Naive thymus-derived CD4-positive, alpha-beta T cell (primary cell): ENCODE data around the gene TMEM245. TPM values are rescaled to one million over a fixed set of nuclear protein-coding genes. Genes with fewer than 3 reads are reported as not detected.

ENCODE experiments used
- ATAC-seq: fragments of 150-1000 bp; cut with Tn5 transposase; 2 replicates; pipeline ENCODE4 v1.10.0; 2021; ENCODE audit warnings: mild to moderate bottlenecking, moderate library complexity
- CTCF ChIA-PET: fragments of 350-600 bp; sonication (Branson Sonifier 250); formaldehyde crosslinking; loops from one replicate; lab custom pipeline; 2021; ENCODE audit warnings: antibody characterized with exemption; lab: Charles Lee
- POLR2A ChIA-PET: fragments of 350-600 bp; sonication (Branson Sonifier 250); formaldehyde crosslinking; loops from one replicate; lab custom pipeline; 2021; ENCODE audit warnings: antibody characterized with exemption, inconsistent platforms; lab: Charles Lee
- DNase-seq, 9 donors: peaks; one replicate each; pipeline versions ENCODE4 v3.0.0 to v3.0.0-alpha.2; 2020 to 2022; ENCODE audit warnings: mixed read lengths in 1 of 9
- H3K27ac ChIP-seq: one replicate; pipeline ENCODE4 v1.7.0; 2013; ENCODE audit warnings: mild to moderate bottlenecking, low read depth, low read length, moderate library complexity
- H3K27me3 ChIP-seq, 2 donors: one replicate each; pipeline ENCODE4 v1.7.0; 2013; ENCODE audit warnings: low read length in 2 of 2, mild to moderate bottlenecking in 2 of 2, moderate library complexity in 2 of 2; ENCODE audit not compliant: control insufficient read depth in 2 of 2, insufficient read depth in 2 of 2
- H3K36me3 ChIP-seq, 3 experiments: 1 replicate in 2 of 3; 2 replicates in 1 of 3; pipeline ENCODE4 v1.7.0; 2013; ENCODE audit warnings: low read length in 3 of 3, mild to moderate bottlenecking in 3 of 3, moderate library complexity in 1 of 3; ENCODE audit not compliant: insufficient read depth in 3 of 3, control insufficient read depth in 2 of 3
- H3K4me1 ChIP-seq, 2 donors: one replicate each; pipeline ENCODE4 v1.7.0; 2013; ENCODE audit warnings: low read length in 2 of 2, mild to moderate bottlenecking in 2 of 2, moderate library complexity in 1 of 2; ENCODE audit not compliant: control insufficient read depth in 2 of 2, insufficient read depth in 2 of 2
- H3K4me3 ChIP-seq: 2 replicates; pipeline ENCODE4 v1.7.0; 2013; ENCODE audit warnings: mild to moderate bottlenecking, low read length
- H3K9me3 ChIP-seq, 3 experiments: 1 replicate in 2 of 3; 2 replicates in 1 of 3; pipeline ENCODE4 v1.7.0; 2013; ENCODE audit warnings: low read length in 3 of 3; ENCODE audit not compliant: control insufficient read depth in 2 of 3
- H3K27ac Mint-ChIP-seq, 9 donors: one replicate each; pipeline ENCODE4 v1.8.0; 2020 to 2022; ENCODE audit warnings: mixed read lengths in 9 of 9, mild to moderate bottlenecking in 8 of 9, moderate library complexity in 5 of 9, inconsistent platforms in 2 of 9
- H3K27me3 Mint-ChIP-seq, 5 donors: one replicate each; pipeline ENCODE4 v1.8.0; 2021 to 2022; ENCODE audit warnings: mixed read lengths in 5 of 5, mild to moderate bottlenecking in 1 of 5
- H3K36me3 Mint-ChIP-seq, 5 donors: one replicate each; pipeline ENCODE4 v1.8.0; 2020 to 2022; ENCODE audit warnings: mixed read lengths in 5 of 5, mild to moderate bottlenecking in 3 of 5, inconsistent platforms in 1 of 5
- H3K4me1 Mint-ChIP-seq, 7 donors: one replicate each; pipeline ENCODE4 v1.8.0; 2020 to 2022; ENCODE audit warnings: mixed read lengths in 7 of 7, mild to moderate bottlenecking in 3 of 7, inconsistent platforms in 1 of 7
- H3K4me3 Mint-ChIP-seq, 10 donors: one replicate each; pipeline ENCODE4 v1.8.0; 2020 to 2022; ENCODE audit warnings: mild to moderate bottlenecking in 10 of 10, mixed read lengths in 10 of 10, moderate library complexity in 6 of 10, inconsistent platforms in 2 of 10
- H3K9me3 Mint-ChIP-seq, 11 donors: one replicate each; pipeline ENCODE4 v1.8.0; 2020 to 2022; ENCODE audit warnings: mixed read lengths in 11 of 11, mild to moderate bottlenecking in 4 of 11, inconsistent platforms in 1 of 11, moderate library complexity in 1 of 11
- intact Hi-C, 2 donors: fragments of 100-400 bp; cut with micrococcal nuclease; formaldehyde crosslinking; loops; one replicate each; pipeline ENCODE4 v1.15.1; 2023
- polyA plus RNA-seq, 2 donors: library from polyadenylated mRNA; unstranded; fragments of 300-500 nt; fragmentation: Illumina TruSeq; gene quantifications; one replicate each; pipeline ENCODE4 v1.2.3, GENCODE V29; 2021
- total RNA-seq, 6 experiments: library from RNA in 5 of 6; stranded (reverse) in 5 of 6; gene quantifications; 1 replicate in 5 of 6; 2 replicates in 1 of 6; pipeline ENCODE4 v1.2.3 and lab custom pipeline; 2021 to 2026

The TMEM245 gene
- total and polyA plus RNA-seq, 7 experiments from 2014 or later, result 25.5 to 76.7 (median 29.2) TPM

DNA sequence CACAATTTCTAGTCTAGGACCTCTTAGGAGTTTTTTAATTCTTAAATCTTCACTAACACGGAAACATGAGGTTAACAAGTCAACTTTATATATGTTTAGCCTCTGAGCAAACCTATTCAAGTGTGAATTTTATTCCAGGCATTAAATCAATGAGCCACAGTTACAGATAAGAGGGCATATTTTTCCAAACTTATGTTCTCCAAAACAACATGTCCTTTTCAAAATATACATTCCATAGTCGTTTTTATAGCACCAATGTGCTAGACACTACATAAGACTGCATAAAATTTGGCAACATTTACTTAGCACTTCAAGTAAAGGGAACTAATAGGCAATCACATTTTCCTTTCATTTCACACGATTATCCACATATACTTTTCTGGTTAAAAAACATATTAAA lies 6.5 kb downstream of the TMEM245 start:
- H3K9me3 Mint-ChIP-seq, result no peaks in the 10 kb centered on the region
- no peaks in the 10 kb centered on the region for H3K27me3 Mint-ChIP-seq
- ChIA-PET POLR2A (no interaction called here), CTCF (no interaction called here)
- no peak overlapping the region for H3K4me3 ChIP-seq
- peaks cover 65 to 98% (median 96%) of the 10 kb centered on the region in 7 donors for H3K4me1 Mint-ChIP-seq
- peaks cover 28 to 68% of the 10 kb centered on the region in 2 donors for H3K4me1 ChIP-seq
- no peaks in the 10 kb centered on the region for H3K36me3 ChIP-seq
- DNase-seq (no peak), ATAC-seq (no peak)
- no peak overlapping the region for H3K27ac ChIP-seq
- H3K9me3 ChIP-seq, result no peaks in the 10 kb centered on the region
- H3K4me3 Mint-ChIP-seq, result peak overlapping the region in 7 of 10 donors; percentile 6 to 68 (median 45)
- intact Hi-C loops, result loop anchor here in 1 of 2 donors (10.0 kb wide), 3 partner anchors 782 to 1828 kb away; partner anchors contain the start of gene RAD23B
- peak overlapping the region in 8 of 9 donors; percentile 62 to 98 (median 80) for H3K27ac Mint-ChIP-seq
- H3K36me3 Mint-ChIP-seq, result peaks cover 0 to 19% (median 12%) of the 10 kb centered on the region in 5 donors
- H3K27me3 ChIP-seq, result no peaks in the 10 kb centered on the region

DNA sequence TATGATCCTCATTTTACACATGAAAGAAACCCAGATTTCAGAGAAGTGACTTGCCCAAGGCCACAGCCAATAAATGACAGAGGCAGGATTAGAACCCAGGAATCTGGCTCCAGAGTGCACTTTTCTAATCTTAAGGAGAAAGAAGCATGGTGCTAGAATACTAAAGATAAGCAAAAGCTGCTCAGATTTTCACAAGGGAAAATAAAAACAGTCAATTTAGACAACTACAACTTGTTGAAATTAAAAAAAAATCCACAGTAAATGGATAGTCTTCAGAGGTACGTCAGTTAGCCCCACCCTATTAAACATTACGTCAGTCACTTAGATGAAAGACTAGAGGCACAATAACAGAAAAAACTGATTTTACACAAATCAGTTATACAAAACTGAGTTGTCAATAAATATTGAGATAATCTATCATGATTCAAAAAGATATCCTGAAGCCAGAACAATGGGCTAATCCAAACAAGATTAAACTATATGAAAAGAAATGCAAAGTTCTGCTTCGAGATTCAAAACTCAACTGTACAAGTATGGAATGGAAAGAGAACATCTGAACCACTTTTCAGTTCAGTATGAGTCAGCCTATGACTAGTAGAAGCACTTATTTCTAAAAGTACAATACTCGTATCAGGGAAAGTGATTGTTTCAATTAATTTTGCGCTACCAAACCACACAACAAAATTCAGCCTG lies 9.3 kb downstream of the TMEM245 start:
- peak overlapping the region; percentile 18 to 87 (median 69) for H3K4me3 Mint-ChIP-seq
- H3K27ac ChIP-seq, result peak overlapping the region; percentile 77
- ChIA-PET CTCF (no interaction called here), POLR2A (interaction anchor here (0.6 to 3.5 kb wide), 4 partner anchors 9 to 27 kb away, joined by 3 to 34 read pairs (median 5); partner anchors contain the start of gene TMEM245)
- H3K4me1 ChIP-seq, result peaks cover 18 to 52% of the 10 kb centered on the region in 2 donors
- H3K36me3 ChIP-seq, result peaks cover 0 to 3% (median 2%) of the 10 kb centered on the region in 3 experiments
- DNase-seq (peak in 7 of 9 donors; percentile 46 to 73 (median 63)), ATAC-seq (peak; percentile 88)
- peak overlapping the region; percentile 28 for H3K4me3 ChIP-seq
- no peaks in the 10 kb centered on the region for H3K27me3 Mint-ChIP-seq
- peak overlapping the region; percentile 84 to 98 (median 94) for H3K27ac Mint-ChIP-seq
- H3K36me3 Mint-ChIP-seq, result peaks cover 0 to 14% (median 5%) of the 10 kb centered on the region in 5 donors
- no peaks in the 10 kb centered on the region for H3K27me3 ChIP-seq
- peaks cover 60 to 90% (median 89%) of the 10 kb centered on the region in 7 donors for H3K4me1 Mint-ChIP-seq
- H3K9me3 Mint-ChIP-seq, result no peaks in the 10 kb centered on the region
- intact Hi-C loops, result loop anchor here (1.0 to 10.0 kb wide), 6 partner anchors 8 to 1826 kb away; partner anchors contain the start of genes TMEM245 (in 2 of the 2) and RAD23B (in 1 of the 2)
- H3K9me3 ChIP-seq, result no peaks in the 10 kb centered on the region

DNA sequence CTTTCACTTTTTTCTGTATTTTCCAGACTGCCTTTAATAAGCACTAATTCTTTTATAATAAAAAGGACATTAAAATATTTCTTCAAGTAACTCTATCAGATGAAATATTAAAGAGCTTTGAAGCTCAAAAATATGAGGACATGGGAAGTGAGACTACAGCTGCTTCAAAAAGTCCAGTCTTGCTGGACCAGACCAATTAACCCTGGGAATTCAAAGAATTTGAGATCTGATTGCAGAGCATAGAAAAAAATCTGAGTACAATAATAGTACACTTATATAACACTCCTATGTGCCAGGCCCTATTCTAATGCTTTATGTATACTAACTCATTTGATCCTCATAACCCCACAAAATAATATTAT lies 9.8 kb downstream of the TMEM245 start:
- Histone ChIP-seq H3K9me3 (no peaks in the 10 kb centered on the region), H3K27ac (peak overlapping the region; percentile 77), H3K4me1 (peaks cover 18 to 52% of the 10 kb centered on the region in 2 donors), H3K36me3 (peaks cover 0 to 8% (median 7%) of the 10 kb centered on the region in 3 experiments), H3K4me3 (no peak overlapping the region), H3K27me3 (no peaks in the 10 kb centered on the region)
- H3K36me3 Mint-ChIP-seq, result peaks cover 0 to 19% (median 10%) of the 10 kb centered on the region in 5 donors
- no peak for DNase-seq
- H3K9me3 Mint-ChIP-seq, result no peaks in the 10 kb centered on the region
- ATAC-seq, result no peak
- ChIA-PET CTCF (interaction anchor here (1.3 kb wide), 1 partner anchor 9 kb away, joined by 4 read pairs; no protein-coding TSS in a partner anchor), POLR2A (interaction anchor here (1.0 to 3.5 kb wide), 3 partner anchors 9 to 13 kb away, joined by 7 to 34 read pairs (median 11); partner anchors contain the start of gene TMEM245)
- H3K4me3 Mint-ChIP-seq, result peak overlapping the region in 9 of 10 donors; percentile 53 to 87 (median 70)
- intact Hi-C loops, result loop anchor here (1.0 to 10.0 kb wide), 6 partner anchors 8 to 1825 kb away; partner anchors contain the start of genes TMEM245 (in 2 of the 2) and RAD23B (in 1 of the 2)
- peaks cover 58 to 87% (median 84%) of the 10 kb centered on the region in 7 donors for H3K4me1 Mint-ChIP-seq
- H3K27ac Mint-ChIP-seq, result peak overlapping the region; percentile 84 to 98 (median 94)
- no peaks in the 10 kb centered on the region for H3K27me3 Mint-ChIP-seq

DNA sequence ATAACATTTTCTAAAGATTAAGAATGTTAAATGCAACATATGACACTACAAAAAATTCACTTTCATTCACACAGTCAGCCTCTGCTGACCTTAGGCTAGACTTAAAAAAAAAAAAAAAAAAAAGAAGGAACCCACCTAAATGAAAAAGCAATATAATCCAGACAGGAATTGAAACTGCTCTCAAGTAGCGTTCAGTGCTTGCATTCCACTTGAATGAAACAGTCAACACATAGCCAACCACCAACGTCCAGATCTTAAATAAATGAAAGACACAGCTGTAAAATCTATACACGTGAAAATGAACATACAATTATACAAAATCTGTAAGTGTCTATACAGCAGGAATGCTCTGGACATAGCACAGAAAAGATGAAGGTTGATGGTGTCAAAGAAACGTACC lies 11.4 kb downstream of the TMEM245 start:
- peaks cover 1 to 9% (median 3%) of the 10 kb centered on the region in 11 donors for H3K9me3 Mint-ChIP-seq
- DNase-seq (no peak), ATAC-seq (no peak)
- H3K27me3 Mint-ChIP-seq, result no peaks in the 10 kb centered on the region
- intact Hi-C loops, result no loop called here
- ChIA-PET CTCF (interaction anchor here (1.2 kb wide), 1 partner anchor 11 kb away, joined by 5 read pairs; no protein-coding TSS in a partner anchor), POLR2A (interaction anchor here (0.6 to 3.5 kb wide), 4 partner anchors 11 to 1809 kb away, joined by 3 to 34 read pairs (median 7); partner anchors contain the start of gene TMEM245)
- Histone ChIP-seq H3K4me1 (peaks cover 14 to 41% of the 10 kb centered on the region in 2 donors), H3K9me3 (peaks cover 0 to 1% (median 0%) of the 10 kb centered on the region in 3 experiments), H3K4me3 (no peak overlapping the region), H3K36me3 (peaks cover 0 to 13% (median 7%) of the 10 kb centered on the region in 3 experiments), H3K27ac (peak overlapping the region; percentile 77), H3K27me3 (no peaks in the 10 kb centered on the region)
- peak overlapping the region in 8 of 9 donors; percentile 82 to 98 (median 89) for H3K27ac Mint-ChIP-seq
- peaks cover 48 to 81% (median 78%) of the 10 kb centered on the region in 7 donors for H3K4me1 Mint-ChIP-seq
- H3K36me3 Mint-ChIP-seq, result peaks cover 8 to 28% (median 17%) of the 10 kb centered on the region in 5 donors
- peak overlapping the region in 8 of 10 donors; percentile 33 to 74 (median 64) for H3K4me3 Mint-ChIP-seq

DNA sequence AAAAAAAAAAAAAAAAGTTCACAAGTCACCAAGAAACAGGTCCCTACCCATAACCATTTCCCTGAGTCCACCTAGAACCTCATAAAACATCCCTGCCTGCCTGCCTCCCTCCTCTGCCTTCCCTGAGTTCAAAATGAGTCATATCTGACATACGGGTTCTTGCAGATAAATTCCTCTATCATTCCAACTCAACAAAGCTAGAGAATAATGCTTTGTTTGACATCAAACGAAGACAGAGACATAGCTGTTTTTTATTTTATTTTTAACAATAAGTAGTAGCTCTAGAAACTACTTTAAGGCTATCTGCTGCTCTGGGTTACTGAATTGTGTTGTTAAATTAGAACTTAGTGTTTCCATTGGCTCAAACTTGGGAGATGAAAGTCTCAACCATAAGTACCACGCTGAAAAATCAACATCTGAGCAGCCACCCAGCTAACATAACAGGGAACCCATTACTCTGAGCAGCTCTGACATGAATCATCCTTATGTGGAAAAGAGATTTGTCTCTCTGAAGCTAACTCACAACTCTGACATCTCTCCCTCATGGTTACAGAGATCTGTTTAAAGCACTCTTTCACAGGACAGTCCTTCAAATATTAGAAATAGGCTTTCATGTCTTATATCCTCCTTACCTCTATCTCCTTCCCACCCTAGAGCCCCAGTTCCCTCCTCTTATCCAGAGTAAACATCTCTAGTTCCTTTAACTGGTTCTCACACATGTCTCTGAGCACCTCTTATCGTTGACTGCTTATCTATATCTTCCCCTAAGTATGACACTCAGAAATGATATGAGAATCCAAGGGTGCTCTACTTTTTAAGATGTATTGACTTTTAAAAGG lies 12.1 kb downstream of the TMEM245 start:
- ATAC-seq (peak; percentile 52), DNase-seq (peak in 1 of 9 donors; percentile 35)
- Histone ChIP-seq H3K9me3 (peaks cover 0 to 6% (median 0%) of the 10 kb centered on the region in 3 experiments), H3K4me1 (peaks cover 13 to 39% of the 10 kb centered on the region in 2 donors), H3K36me3 (peaks cover 0 to 13% (median 7%) of the 10 kb centered on the region in 3 experiments), H3K27ac (peak overlapping the region; percentile 77), H3K4me3 (no peak overlapping the region), H3K27me3 (no peaks in the 10 kb centered on the region)
- Mint-ChIP-seq H3K27me3 (no peaks in the 10 kb centered on the region), H3K9me3 (peaks cover 3 to 16% (median 9%) of the 10 kb centered on the region in 11 donors), H3K27ac (peak overlapping the region; percentile 78 to 98 (median 89)), H3K4me3 (peak overlapping the region; percentile 23 to 74 (median 60)), H3K4me1 (peaks cover 50 to 81% (median 77%) of the 10 kb centered on the region in 7 donors), H3K36me3 (peaks cover 15 to 35% (median 24%) of the 10 kb centered on the region in 5 donors)
- intact Hi-C loops, result no loop called here
- ChIA-PET CTCF (interaction anchor here (1.2 kb wide), 1 partner anchor 10 kb away, joined by 5 read pairs; no protein-coding TSS in a partner anchor), POLR2A (interaction anchor here (0.7 to 3.5 kb wide), 3 partner anchors 9 to 85 kb away, joined by 3 to 34 read pairs (median 4); partner anchors contain the start of gene TMEM245)
